ENCODE measurements around the gene CXCR1.

DNA sequence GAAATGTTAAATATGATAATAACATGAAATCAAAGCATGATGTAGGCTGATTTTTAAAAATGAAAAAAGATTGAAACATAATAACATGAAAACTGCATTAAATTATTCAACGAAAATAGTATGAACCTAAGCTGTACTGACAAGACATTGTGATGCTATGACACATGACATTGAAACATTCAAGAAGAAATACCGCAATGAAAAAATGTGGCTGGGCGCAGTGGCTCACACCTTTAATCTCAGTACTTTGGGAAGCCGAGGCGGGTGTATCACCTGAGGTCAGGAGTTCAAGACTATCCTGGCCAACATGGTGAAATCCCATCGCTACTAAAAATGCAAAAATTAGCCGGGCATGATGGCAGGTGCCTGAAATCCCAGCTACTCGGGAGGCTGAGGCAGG lies 14.6 kb downstream of the CXCR1 start:
- TF ChIP-seq, protein P1, sequence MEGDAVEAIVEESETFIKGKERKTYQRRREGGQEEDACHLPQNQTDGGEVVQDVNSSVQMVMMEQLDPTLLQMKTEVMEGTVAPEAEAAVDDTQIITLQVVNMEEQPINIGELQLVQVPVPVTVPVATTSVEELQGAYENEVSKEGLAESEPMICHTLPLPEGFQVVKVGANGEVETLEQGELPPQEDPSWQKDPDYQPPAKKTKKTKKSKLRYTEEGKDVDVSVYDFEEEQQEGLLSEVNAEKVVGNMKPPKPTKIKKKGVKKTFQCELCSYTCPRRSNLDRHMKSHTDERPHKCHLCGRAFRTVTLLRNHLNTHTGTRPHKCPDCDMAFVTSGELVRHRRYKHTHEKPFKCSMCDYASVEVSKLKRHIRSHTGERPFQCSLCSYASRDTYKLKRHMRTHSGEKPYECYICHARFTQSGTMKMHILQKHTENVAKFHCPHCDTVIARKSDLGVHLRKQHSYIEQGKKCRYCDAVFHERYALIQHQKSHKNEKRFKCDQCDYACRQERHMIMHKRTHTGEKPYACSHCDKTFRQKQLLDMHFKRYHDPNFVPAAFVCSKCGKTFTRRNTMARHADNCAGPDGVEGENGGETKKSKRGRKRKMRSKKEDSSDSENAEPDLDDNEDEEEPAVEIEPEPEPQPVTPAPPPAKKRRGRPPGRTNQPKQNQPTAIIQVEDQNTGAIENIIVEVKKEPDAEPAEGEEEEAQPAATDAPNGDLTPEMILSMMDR (IDR thresholded peaks at IDR 0.05; ENCODE audit: borderline replicate concordance, extremely low read depth, low read length, poor library complexity, severe bottlenecking): no peak
- TF ChIP-seq EZH2 (IDR thresholded peaks at IDR 0.05; ENCODE audit: borderline replicate concordance, low read depth, low read length, severe bottlenecking): no peak

All from DND-41 (cell line).